Breast epithelium (tissue), 3 donors: ENCODE measurements around the gene CHD6.

Experiments used
- CTCF ChIP-seq, 3 donors: fragments of 450-650 bp; IDR thresholded peaks; one replicate each; pipeline ENCODE4 v1.5.1; 2016 to 2017; ENCODE audit warnings: antibody characterized with exemption in 3 of 3, mild to moderate bottlenecking in 3 of 3, moderate library complexity in 3 of 3
- POLR2A ChIP-seq: fragments of 450-650 bp; IDR thresholded peaks from one replicate; pipeline ENCODE4 v1.6.1; 2016; ENCODE audit warnings: antibody characterized with exemption, mild to moderate bottlenecking, moderate library complexity
- POLR2AphosphoS5 ChIP-seq, 3 donors: sonication (generic); formaldehyde crosslinking; IDR thresholded peaks; one replicate each; pipeline ENCODE4 v1.6.1; 2017; ENCODE audit warnings: antibody characterized with exemption in 3 of 3

GRCh38 chr20:41538810-41539596, 79.2 kb downstream of the CHD6 start:
- TF ChIP-seq CTCF (IDR thresholded peaks at IDR 0.05) = no peak
- no peak for TF ChIP-seq POLR2A
- no peak for TF ChIP-seq POLR2AphosphoS5 (IDR thresholded peaks at IDR 0.05)
